ENCODE results near the gene HERC3.

HERC3 gene

GRCh38 chr4:88643932-88644331 lies 51.7 kb downstream of the HERC3 start:
- Mint-ChIP-seq H3K4me1 (peaks cover 3% of the 10 kb centered on the region), H3K27ac (no peak overlapping the region), H3K36me3 (ENCODE audit: low read depth) (peaks cover 3% of the 10 kb centered on the region), H3K27me3 (ENCODE audit: low read depth) (no peaks in the 10 kb centered on the region), H3K9me3 (peaks cover 17% of the 10 kb centered on the region), H3K4me3 (no peak overlapping the region)
- TF ChIP-seq, protein P1, sequence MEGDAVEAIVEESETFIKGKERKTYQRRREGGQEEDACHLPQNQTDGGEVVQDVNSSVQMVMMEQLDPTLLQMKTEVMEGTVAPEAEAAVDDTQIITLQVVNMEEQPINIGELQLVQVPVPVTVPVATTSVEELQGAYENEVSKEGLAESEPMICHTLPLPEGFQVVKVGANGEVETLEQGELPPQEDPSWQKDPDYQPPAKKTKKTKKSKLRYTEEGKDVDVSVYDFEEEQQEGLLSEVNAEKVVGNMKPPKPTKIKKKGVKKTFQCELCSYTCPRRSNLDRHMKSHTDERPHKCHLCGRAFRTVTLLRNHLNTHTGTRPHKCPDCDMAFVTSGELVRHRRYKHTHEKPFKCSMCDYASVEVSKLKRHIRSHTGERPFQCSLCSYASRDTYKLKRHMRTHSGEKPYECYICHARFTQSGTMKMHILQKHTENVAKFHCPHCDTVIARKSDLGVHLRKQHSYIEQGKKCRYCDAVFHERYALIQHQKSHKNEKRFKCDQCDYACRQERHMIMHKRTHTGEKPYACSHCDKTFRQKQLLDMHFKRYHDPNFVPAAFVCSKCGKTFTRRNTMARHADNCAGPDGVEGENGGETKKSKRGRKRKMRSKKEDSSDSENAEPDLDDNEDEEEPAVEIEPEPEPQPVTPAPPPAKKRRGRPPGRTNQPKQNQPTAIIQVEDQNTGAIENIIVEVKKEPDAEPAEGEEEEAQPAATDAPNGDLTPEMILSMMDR (IDR thresholded peaks at IDR 0.05; ENCODE audit: unreplicated experiment in 3 of 3): no peak

- Mint-ChIP-seq H3K4me1 (peaks cover 6% of the 10 kb centered on the region), H3K4me3 (no peak overlapping the region), H3K9me3 (peaks cover 6% of the 10 kb centered on the region), H3K27ac (no peak overlapping the region), H3K27me3 (ENCODE audit: low read depth) (no peaks in the 10 kb centered on the region), H3K36me3 (ENCODE audit: low read depth) (peaks cover 3% of the 10 kb centered on the region)
- TF ChIP-seq, protein P1 (IDR thresholded peaks at IDR 0.05; ENCODE audit: unreplicated experiment in 3 of 3): no peak
These were observed 53.7 kb downstream of the HERC3 start for GRCh38 chr4:88645994-88646393.

- Mint-ChIP-seq H3K36me3 (ENCODE audit: low read depth) (peaks cover 3% of the 10 kb centered on the region), H3K4me3 (no peak overlapping the region), H3K27me3 (ENCODE audit: low read depth) (no peaks in the 10 kb centered on the region), H3K27ac (no peak overlapping the region), H3K4me1 (peaks cover 6% of the 10 kb centered on the region), H3K9me3 (peaks cover 6% of the 10 kb centered on the region)
- TF ChIP-seq, protein P1 (IDR thresholded peaks at IDR 0.05; ENCODE audit: unreplicated experiment in 3 of 3): no peak
These were observed 54.4 kb downstream of the HERC3 start for GRCh38 chr4:88646528-88647280.

GRCh38 chr4:88649716-88650115 lies 57.4 kb downstream of the HERC3 start:
- no peak overlapping the region for H3K4me3 Mint-ChIP-seq
- no peaks in the 10 kb centered on the region for H3K27me3 Mint-ChIP-seq (ENCODE audit: low read depth)
- peaks cover 6% of the 10 kb centered on the region for H3K4me1 Mint-ChIP-seq
- H3K27ac Mint-ChIP-seq: no peak overlapping the region
- H3K9me3 Mint-ChIP-seq: no peaks in the 10 kb centered on the region
- peaks cover 11% of the 10 kb centered on the region for H3K36me3 Mint-ChIP-seq (ENCODE audit: low read depth)
- TF ChIP-seq, protein P1 (IDR thresholded peaks at IDR 0.05; ENCODE audit: unreplicated experiment in 3 of 3): no peak

DNA sequence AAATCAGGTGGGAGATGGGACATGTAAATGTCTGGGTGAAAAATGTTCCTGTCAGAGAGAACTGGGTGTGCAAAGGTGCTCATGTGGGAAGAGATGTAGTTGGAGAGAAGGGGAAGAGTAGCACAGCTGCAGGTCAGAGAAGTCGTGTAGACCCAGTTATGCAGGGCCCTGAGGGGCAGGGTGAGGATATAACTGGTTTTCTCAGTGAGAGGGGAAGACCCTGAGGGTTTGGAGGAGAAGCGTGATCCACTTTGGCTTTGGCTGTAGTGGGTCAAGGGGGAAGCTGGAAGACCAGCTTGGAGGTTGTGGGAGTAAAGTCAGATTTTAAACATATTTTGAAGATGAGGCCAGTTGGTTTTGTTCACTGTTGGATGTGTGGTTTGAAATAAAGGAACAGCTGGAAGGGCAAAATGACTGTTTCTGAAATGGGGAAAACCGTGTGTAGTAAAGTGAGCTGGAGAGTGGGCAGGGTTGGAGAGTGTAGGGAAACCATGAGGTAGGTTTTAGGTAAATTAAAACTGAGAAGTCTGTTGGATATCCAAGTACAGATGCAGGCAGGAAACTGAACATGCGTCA lies 61.2 kb downstream of the HERC3 start:
- H3K27ac Mint-ChIP-seq: no peak overlapping the region
- H3K27me3 Mint-ChIP-seq (ENCODE audit: low read depth): no peaks in the 10 kb centered on the region
- H3K36me3 Mint-ChIP-seq (ENCODE audit: low read depth): peaks cover 27% of the 10 kb centered on the region
- TF ChIP-seq, protein P1 (IDR thresholded peaks at IDR 0.05; ENCODE audit: unreplicated experiment in 3 of 3): no peak
- no peaks in the 10 kb centered on the region for H3K9me3 Mint-ChIP-seq
- peaks cover 6% of the 10 kb centered on the region for H3K4me1 Mint-ChIP-seq
- H3K4me3 Mint-ChIP-seq: no peak overlapping the region

GRCh38 chr4:88655226-88655625 lies 62.9 kb downstream of the HERC3 start:
- H3K4me1 Mint-ChIP-seq: peaks cover 5% of the 10 kb centered on the region
- no peaks in the 10 kb centered on the region for H3K9me3 Mint-ChIP-seq
- H3K27me3 Mint-ChIP-seq (ENCODE audit: low read depth): no peaks in the 10 kb centered on the region
- peaks cover 27% of the 10 kb centered on the region for H3K36me3 Mint-ChIP-seq (ENCODE audit: low read depth)
- TF ChIP-seq, protein P1 (IDR thresholded peaks at IDR 0.05; ENCODE audit: unreplicated experiment in 3 of 3): no peak
- H3K4me3 Mint-ChIP-seq: no peak overlapping the region
- H3K27ac Mint-ChIP-seq: no peak overlapping the region

Data from nephron (organoid).